ENCODE data around the gene C1QTNF2.

Gene C1QTNF2

DNA sequence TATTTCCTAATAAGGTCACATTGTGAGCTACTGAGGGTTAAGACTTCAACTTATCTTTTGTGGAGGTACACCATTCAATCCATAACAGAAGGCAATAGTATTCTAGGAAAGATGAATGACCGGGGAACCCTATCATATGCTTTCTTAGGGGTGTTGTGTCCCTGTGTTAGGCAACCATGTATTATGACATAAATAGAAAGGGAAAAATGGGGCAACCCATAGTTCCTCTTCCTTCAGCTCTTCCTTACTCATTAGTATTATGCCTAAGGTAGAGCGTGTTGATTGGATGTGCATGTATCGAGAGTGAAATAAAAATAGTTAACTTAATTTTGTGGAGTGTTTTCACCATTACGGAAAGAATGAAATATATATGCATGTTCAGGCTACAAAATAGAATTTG is 52.0 kb downstream of the C1QTNF2 start:
- TF ChIP-seq, protein P1, sequence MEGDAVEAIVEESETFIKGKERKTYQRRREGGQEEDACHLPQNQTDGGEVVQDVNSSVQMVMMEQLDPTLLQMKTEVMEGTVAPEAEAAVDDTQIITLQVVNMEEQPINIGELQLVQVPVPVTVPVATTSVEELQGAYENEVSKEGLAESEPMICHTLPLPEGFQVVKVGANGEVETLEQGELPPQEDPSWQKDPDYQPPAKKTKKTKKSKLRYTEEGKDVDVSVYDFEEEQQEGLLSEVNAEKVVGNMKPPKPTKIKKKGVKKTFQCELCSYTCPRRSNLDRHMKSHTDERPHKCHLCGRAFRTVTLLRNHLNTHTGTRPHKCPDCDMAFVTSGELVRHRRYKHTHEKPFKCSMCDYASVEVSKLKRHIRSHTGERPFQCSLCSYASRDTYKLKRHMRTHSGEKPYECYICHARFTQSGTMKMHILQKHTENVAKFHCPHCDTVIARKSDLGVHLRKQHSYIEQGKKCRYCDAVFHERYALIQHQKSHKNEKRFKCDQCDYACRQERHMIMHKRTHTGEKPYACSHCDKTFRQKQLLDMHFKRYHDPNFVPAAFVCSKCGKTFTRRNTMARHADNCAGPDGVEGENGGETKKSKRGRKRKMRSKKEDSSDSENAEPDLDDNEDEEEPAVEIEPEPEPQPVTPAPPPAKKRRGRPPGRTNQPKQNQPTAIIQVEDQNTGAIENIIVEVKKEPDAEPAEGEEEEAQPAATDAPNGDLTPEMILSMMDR (IDR thresholded peaks at IDR 0.05; ENCODE audit: insufficient read depth, low read length, missing control alignments): no peak
- no peak for DNase-seq (ENCODE audit: low read depth, low spot score)
- CTCF ChIA-PET: interaction anchor here (0.8 to 1.4 kb wide), 2 partner anchors 25 to 27 kb away, joined by 3 read pairs; no protein-coding TSS in a partner anchor
- no peak overlapping the region for H3K4me3 ChIP-seq (ENCODE audit: low read depth, low read length)
- POLR2A ChIA-PET: no interaction called here

DNA sequence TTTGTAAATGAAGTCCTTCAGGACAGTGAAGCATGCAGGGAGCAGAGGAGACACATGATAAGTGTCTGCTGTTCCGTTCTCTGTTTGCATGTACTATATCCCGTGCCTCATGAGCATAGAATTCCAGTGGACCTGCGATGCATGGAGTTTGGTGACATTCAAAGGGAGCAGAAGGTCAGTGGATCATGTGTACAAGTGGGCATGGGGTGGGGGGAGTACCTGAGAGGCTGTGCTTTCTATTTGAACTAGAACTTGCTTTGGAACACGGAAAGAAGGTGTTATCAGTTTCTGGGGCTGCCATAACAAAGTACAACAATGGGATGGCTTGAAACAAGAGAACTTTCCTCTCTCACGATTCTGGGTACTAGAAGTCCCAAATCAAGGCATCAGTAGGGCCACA is 53.0 kb downstream of the C1QTNF2 start:
- DNase-seq (ENCODE audit: low read depth, low spot score): no peak
- ChIA-PET CTCF (interaction anchor here (0.8 to 0.9 kb wide), 2 partner anchors 10 to 21 kb away, joined by 3 read pairs; no protein-coding TSS in a partner anchor), POLR2A (no interaction called here)
- TF ChIP-seq, protein P1 (IDR thresholded peaks at IDR 0.05; ENCODE audit: insufficient read depth, low read length, missing control alignments): no peak
- no peak overlapping the region for H3K4me3 ChIP-seq (ENCODE audit: low read depth, low read length)

DNA sequence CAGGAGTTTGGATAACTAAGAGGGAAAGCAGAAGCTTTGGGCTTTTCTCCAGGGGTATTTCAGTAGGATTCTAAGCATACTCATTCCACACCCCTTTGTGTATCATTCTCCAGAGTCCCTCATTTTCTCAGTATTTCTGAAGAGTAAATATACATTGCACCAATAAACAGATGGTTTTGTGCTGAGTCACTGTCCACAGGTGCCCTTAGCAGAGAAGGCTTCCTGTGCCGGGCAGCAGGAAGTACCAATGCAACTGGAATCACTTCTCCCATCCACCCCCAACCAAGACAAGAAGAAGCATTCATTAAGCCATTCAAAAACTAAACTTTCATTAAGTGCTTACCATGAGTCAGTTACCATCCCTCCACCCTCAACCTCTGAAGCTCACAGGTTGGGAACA is 54.5 kb downstream of the C1QTNF2 start:
- no peak for DNase-seq (ENCODE audit: low read depth, low spot score)
- ChIA-PET CTCF (interaction anchor here (1.2 kb wide), 1 partner anchor 21 kb away, joined by 3 read pairs; no protein-coding TSS in a partner anchor), POLR2A (no interaction called here)
- no peak overlapping the region for H3K4me3 ChIP-seq (ENCODE audit: low read depth, low read length)
- TF ChIP-seq, protein P1 (IDR thresholded peaks at IDR 0.05; ENCODE audit: insufficient read depth, low read length, missing control alignments): no peak

DNA sequence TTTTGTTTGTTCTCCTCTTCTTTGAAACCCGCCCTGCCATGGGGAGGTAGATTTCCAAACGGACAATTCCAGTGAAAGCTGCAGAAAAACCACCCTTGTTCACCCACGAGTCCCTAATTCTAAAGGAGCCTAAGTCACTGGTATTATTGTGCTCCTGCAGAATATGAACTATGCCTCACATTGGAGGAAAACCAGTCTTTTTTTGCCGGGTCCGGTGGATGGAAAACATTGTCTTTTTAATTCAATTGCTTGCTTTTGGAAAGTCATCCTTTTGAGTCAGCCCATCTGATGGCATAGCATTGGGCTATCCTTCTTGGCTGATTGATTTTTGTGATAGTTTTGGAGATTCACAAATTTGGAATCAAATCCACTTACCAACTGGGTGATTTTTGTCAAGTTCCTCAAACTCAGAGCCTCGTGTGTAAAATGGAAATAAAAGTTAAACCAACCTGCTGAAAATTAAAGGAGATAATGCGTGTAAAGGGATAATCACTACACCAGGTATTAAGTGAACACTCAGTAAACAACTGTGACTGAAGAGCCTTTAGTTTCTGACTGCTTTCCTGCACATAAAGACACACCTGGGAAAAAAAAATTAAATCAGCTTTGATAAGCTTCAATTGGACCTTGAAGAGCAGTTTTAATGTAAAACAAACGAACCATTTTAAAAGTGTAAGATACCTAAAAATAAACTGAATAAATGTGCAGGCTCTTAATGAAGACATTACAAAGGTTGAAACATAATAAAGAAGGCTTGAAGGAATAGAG is 57.3 kb downstream of the C1QTNF2 start:
- no peak for DNase-seq (ENCODE audit: low read depth, low spot score)
- CTCF ChIA-PET: interaction anchor here (1.0 to 1.3 kb wide), 4 partner anchors 46 to 291 kb away, joined by 3 to 4 read pairs (median 3); no protein-coding TSS in a partner anchor
- peak overlapping the region; percentile 71 for H3K4me3 ChIP-seq (ENCODE audit: low read depth, low read length)
- TF ChIP-seq, protein P1 (IDR thresholded peaks at IDR 0.05; ENCODE audit: insufficient read depth, low read length, missing control alignments): no peak
- POLR2A ChIA-PET: interaction anchor here (0.7 kb wide), 1 partner anchor 259 kb away, joined by 5 read pairs; no protein-coding TSS in a partner anchor

DNA sequence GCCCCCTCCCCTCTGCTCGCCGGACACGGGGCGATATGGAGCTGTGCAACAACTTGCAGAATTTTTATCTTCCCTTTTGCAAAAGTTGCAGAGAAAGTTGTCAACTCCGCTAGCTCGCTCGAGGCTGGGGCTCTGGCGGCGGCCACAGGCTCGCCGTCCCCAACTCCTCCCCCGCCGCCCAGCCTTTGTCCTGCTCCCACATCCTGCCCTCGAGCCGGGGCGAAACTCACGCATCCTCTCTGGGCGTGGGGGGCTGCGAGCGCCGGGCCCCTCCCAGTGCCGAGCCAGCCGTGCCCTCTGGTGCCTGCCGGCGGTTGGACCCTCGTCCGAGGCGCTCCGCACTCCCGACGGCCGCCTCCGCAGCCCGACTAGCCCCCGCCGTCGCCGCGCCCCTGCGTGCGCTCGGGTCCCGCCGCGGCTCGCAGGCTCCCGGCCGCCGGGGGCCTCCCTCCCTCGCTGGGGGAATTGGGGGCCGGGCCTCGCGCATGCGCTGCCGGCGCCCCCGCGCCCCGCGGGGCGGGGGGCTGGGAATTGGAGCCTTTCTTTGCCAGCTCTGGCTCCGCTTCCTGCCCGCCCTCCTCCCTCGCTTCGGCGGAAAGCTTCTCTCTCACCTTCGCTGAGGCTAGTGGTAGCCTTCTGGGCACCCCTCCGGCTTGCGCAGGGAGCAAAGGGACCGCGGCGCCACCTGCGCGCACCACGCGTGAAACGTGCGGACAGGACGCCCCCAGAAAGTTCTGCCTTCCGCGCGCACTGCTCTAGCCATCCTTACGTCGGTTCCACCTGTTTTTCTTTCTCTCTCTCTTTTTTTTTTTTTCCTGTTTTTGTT is 58.1 kb downstream of the C1QTNF2 start, which contains the start of gene CCNJL:
Gene CCNJL (minus strand): TSS at position 431 of the 826 bp plus-strand sequence. CDS start 641 bp downstream, outside the sequence.
- ChIA-PET POLR2A (interaction anchor here (0.7 kb wide), 1 partner anchor 258 kb away, joined by 5 read pairs; no protein-coding TSS in a partner anchor), CTCF (interaction anchor here (0.9 to 1.3 kb wide), 5 partner anchors 11 to 291 kb away, joined by 3 to 4 read pairs (median 3); no protein-coding TSS in a partner anchor)
- TF ChIP-seq, protein P1 (IDR thresholded peaks at IDR 0.05; ENCODE audit: insufficient read depth, low read length, missing control alignments): no peak
- no peak for DNase-seq (ENCODE audit: low read depth, low spot score)
- peak within 1 kb of the TSS; percentile 71 for H3K4me3 ChIP-seq (ENCODE audit: low read depth, low read length)
